Pericardium fibroblast (primary cell): ENCODE measurements around the gene XPNPEP2. TPM values are rescaled to one million over a fixed set of nuclear protein-coding genes. Genes with fewer than 3 reads are reported as not detected.

Experiments
- total RNA-seq: library from RNA; depleted of rRNA; stranded (reverse); fragments of >200 nt; gene quantifications from 2 replicates; pipeline ENCODE4 v1.2.3, GENCODE V29; 2015

The XPNPEP2 gene, protein sequence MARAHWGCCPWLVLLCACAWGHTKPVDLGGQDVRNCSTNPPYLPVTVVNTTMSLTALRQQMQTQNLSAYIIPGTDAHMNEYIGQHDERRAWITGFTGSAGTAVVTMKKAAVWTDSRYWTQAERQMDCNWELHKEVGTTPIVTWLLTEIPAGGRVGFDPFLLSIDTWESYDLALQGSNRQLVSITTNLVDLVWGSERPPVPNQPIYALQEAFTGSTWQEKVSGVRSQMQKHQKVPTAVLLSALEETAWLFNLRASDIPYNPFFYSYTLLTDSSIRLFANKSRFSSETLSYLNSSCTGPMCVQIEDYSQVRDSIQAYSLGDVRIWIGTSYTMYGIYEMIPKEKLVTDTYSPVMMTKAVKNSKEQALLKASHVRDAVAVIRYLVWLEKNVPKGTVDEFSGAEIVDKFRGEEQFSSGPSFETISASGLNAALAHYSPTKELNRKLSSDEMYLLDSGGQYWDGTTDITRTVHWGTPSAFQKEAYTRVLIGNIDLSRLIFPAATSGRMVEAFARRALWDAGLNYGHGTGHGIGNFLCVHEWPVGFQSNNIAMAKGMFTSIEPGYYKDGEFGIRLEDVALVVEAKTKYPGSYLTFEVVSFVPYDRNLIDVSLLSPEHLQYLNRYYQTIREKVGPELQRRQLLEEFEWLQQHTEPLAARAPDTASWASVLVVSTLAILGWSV
- total RNA-seq, result 5.7 and 13.9 TPM in 2 replicates

DNA sequence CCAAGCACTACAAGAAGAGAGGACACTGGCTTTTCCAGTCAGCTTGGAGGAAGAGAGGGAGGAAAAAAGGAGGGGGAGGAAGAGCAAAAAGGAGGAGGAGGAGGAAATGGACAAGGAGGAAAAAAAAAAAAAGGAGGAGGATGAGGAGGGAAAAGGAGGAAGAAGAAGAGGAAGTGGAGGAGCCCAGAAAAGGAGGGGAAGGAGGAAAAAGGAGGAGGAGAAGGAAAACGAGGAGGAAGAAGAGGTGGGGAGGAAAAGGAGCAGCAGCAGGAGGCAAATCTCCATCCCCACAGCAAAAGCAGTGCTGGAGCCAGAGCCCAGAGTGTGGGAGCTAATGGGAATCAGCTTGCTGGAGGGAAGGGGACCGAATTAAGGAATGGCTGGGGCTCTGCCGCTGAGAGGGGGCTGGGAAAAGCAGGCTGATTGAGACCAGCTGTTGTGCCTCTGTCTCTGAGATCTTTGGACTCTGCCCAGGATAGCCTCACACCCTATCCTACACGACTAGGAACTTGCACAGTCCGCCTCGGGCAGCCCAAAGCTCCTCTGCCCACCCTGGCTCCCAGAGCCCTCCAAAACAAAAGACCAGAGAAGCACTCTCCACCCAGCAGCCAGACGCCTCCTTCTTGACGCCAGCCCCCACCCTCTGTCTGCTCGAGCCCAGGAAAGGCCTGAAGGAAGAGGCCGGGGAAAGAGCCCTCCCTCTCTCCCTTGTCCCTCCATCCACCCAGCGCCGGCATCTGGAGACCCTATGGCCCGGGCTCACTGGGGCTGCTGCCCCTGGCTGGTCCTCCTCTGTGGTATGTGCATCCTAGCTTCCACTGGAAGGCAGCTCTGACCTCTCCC, at the start of gene XPNPEP2:
XPNPEP2 (plus strand) TSS at position 514 of the 843 bp plus-strand sequence; CDS start at position 749, 235 bp downstream.

DNA sequence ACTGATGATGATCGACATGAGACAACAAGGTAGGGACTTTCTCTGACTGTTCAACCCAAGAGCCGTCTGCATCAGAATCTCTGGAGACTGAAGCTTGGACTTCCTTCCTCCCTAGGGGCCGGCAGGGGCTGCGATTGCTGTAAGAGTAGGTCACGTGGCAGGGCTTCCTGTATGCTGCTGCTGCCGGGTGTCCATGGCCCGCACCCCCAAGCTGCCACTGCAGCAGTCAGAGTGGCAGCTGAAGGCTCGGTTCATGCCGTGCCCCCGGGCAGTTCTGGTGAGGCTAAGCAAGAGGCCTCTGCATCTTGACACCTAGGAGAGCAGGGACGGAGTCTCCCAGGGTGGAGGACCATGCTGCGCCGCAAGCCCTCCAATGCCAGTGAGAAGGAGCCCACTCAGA, 41.0 kb downstream of the XPNPEP2 start, which contains the start of gene SASH3:
SASH3 (plus strand) TSS at position 203 of the 400 bp plus-strand sequence; CDS start at position 352, 149 bp downstream.

Other genes starting within 250 kb of the XPNPEP2 start
- 39.3 and 41.7 TPM in 2 replicates for gene SMARCA1, start 215.5 kb upstream of the XPNPEP2 start, total RNA-seq
- gene OCRL, start 198.7 kb upstream of the XPNPEP2 start, total RNA-seq, result 8.6 and 12.4 TPM in 2 replicates
- gene APLN, start 84.0 kb upstream of the XPNPEP2 start, total RNA-seq, result 9.0 and 19.0 TPM in 2 replicates
- not detected in 2 replicates for gene SASH3, start 41.0 kb downstream of the XPNPEP2 start, total RNA-seq
- gene ZDHHC9, start 104.9 kb downstream of the XPNPEP2 start, total RNA-seq, result 28.2 and 41.0 TPM in 2 replicates
- gene UTP14A, start 167.2 kb downstream of the XPNPEP2 start, total RNA-seq, result 9.9 and 22.5 TPM in 2 replicates
- 3.9 and 8.0 TPM in 2 replicates for gene BCORL1, start 243.7 kb downstream of the XPNPEP2 start, total RNA-seq